HG03378 (cell line): ENCODE measurements around the gene SF1.

Source experiments
- ATAC-seq: cut with Tn5 transposase; IDR thresholded peaks from one replicate; pipeline ENCODE4 v1.9.1; 2021; ENCODE audit warnings: mild to moderate bottlenecking, moderate library complexity; ENCODE audit not compliant: unreplicated experiment

SF1 gene

DNA sequence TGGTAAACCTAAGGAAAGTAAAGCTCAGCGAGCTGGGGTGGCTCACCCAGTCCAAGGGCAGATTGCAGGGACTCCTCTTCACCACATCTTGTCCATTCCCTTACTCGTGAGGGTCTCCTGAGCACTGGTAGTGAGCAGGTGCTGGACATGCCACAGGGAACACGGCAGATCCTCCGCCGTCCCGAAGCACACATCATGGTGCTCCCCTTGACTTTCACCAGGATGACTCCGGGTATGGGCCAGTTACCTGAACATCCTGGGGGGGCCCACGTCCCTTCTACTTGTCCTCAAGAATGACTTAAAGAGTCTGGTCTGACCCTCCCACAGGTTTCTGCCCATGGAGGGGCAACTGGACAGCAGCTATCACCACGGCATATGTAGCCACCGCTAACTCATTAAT lies 8.0 kb upstream of the SF1 start:
- ATAC-seq, result no peak

DNA sequence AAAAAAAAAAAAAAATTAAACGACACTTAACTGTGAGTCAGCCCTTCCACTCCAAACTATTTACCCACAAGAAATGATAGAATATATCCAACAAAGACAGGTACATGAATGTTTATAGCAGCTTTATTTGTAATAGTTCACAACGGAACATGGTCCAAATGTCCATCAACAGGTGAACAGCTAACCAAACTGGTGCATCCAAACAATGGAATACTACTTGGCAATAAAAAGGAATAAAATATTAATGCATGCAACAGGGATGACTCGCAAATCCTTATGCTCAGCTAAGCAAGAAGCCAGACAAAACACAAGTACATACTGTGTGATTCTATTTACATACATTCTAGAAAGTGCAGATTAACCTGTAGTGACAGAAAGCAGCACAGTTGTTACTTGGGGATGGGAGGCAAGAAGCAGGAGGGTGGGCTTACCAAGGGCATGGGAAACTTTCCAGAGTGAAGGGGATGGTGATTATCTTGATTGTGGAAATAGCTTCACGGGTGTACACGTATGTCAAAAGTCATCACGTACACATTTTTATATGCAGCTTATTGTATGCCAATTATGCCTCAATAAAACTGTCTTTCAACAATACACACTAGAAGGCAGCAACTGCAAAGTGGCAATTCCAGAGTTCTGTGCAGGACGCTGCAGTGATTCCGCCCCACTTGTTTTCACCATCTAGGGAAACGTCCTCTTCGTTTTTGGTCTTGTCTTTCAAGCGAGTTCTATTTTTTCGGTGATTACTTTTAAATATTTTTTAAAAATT lies 6.7 kb upstream of the SF1 start:
- no peak for ATAC-seq

DNA sequence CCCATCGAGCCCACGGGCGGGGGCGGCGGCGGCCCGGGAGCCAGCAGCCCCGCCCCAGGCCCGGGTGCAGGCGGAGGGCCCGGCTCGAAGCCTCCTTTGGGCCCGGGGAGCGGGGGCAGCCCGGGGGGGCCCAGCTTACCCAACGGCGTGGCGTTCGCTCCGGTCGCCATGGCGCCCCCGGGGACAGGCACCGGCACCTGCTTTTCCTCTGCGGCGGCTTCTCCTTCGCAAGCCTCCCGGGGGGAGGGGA lies 194 bp downstream of the SF1 start:
- ATAC-seq, result no peak

DNA sequence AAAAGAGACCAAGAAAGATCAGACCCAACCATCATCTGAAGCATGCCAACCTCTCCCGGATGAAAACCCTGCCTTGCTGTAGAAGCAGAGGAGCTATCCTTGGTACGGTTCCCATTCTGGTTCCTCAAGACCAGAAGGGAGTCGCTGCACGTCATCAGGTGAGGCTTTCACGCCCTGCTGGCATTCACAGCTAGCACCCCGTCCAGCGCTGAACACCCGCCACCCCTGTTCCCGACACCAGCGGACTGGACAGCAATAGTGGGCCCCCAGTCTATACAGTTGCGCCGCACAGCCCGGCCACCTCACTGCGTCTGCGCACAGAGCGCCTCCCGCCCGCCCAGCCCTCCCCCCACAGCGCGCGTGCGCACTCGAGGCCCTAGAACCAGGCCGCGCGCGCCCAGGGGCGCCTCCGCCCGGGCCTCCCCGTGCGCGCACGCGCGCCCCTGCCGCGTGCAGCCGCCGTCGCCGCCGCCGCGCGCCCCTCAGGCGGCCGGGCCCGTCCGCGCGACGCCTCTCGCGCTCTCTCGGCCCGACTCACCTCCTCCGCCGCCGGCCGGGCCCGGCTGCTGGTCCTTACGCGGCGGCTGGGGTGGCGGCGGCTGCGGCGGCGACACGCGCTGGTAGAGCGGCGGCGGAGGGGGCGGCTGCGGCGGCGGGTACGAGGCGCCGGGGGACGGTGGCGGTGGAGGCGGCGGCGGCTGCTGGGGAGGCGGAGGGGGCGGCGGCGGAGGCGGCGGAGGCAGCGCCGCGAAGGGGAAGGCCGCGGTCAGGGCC lies 706 bp downstream of the SF1 start:
- ATAC-seq, result no peak

DNA sequence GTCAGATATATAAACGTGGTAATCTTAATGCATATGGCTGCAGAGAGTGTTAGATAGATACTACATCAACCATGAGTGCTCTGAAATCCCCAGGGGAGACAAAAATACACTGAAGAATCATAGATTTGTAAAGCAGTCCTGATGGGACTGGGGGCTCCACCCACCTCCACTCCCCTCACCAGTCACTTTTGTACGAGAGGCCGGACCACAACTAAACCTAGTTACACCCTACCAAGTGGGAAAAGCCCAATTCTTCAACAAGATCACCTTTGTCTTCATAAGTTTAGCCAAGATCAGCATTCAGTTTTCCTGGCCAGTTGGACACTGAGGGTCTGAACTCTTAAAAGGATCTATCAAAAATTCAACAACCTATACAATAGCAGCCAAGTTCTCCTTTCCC lies 1.5 kb downstream of the SF1 start:
- ATAC-seq, result no peak

DNA sequence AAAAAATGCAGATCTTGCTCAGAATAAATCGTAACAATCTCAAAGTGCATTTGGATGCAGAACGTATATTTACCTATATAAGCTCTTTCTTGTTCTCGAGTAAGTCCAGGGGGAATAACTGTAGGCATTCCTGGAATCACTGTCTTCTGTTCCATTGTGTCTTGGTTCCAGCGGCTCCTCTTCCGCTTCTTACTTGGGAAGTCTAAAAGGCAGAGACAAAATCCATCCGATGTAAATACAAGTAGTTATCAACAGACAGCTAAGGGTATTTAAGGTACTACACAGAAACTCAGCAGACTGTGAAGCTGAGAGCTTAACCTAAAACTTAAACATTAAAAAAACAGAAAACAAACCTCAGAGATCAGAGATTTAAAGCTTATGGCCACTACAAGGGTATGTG lies 1.9 kb downstream of the SF1 start:
- ATAC-seq, result no peak

DNA sequence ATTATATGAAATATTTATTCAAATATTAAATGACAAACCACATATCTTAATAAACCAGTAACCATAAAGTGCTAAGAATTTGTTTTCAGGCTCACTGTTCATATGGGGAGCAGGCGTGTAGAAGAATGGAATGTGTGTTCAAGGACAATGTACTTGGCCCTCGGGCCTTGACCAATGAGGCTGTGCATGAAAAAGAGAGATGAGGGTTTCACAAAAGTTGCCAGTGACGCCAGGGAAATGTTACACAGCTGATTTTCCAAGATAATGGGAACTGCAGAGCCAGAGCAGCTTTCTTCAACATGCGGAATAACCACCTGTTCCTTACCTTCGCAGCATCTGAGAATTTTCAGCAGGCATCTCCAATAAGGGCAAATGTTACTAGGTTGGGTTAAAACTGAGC lies 4.2 kb downstream of the SF1 start:
- ATAC-seq, result no peak

DNA sequence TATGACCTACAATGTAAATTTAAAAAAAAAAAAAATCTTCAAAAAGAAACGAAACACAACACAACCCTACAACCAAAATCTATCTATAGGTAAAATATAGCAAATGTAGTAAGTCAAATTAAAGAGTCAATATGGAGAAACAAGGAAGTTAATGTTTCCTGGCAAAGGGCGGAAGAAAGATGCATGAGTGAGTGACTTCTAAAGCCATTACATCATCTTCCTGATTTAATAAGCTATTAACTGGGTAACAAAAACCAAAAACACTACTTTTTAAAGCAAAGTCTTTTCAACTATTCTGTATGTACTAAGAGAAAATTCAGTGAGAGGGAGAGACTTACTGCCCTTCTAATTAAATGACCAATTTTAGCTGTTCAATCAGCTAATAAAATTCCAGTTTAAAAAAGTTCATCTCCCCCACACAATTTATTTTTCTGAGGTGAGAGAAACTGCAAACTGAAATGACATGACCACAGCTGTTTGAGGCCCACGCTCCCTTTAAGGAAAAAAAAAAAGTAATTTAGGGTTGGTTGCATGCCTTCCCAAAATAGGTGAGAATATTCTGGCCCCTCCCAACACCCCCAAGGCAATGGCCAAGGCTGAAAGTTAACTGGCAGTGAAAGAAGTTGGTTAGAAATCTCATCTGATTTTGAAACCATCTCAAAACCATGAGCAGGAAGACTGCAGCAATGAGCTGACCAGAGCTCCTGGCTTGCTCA lies 5.9 kb downstream of the SF1 start:
- no peak for ATAC-seq

DNA sequence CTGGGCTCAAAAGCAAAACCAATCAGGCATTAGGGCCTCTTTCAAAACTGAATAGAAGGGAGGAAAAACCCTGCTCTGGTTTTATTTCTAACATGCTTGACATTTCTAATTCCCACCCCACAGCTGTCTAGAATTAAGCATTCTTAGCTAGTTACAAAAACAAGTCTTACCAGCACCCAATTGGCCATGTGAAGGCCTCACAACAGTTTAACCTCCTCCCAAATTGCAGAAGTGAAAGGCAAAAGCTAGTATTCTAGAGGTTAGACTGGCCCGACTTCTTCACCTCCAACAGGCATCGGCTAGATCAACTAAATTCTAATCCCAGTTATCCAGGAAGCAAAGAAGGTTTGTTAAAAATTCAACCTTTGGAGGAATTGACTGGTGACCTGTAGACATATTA lies 6.5 kb downstream of the SF1 start:
- no peak for ATAC-seq

DNA sequence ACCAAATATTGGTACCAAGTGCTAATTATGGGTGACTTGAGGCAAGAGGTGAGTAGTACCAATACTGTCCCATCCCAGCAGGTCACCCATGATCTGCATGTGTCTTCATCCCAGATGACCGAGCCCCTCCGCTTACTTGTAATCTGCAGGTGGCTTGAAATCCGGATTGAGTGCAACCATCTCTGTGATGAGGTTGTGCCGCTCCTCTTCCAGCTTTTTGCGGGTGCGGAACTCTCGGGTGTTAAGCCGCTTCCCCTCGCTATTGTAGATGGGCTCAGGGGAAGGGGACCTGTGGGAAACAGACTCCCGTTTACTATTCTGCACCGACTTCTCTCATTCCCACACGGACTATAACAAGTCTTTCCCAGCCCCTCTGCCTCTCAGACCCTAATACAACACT lies 8.2 kb downstream of the SF1 start:
- no peak for ATAC-seq

DNA sequence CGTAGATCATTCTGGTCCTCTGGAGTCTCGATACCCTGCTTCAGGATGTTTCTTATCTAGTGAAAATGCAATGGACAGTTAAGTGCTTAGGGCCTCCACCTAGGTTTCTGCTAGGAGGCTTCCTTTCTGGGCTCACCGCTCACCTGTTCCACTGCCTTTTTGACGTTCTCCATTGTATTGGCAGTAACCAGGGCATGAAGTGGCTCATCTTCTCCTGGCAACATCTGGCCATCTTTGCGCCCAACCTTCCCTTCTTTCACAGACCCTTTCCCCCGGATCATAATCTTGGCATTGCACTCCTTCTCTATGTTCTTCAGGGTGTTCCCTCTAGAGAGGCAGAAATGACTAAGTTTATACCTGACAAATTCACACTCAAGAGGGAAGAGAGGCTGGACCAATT lies 9.1 kb downstream of the SF1 start:
- ATAC-seq, result no peak

DNA sequence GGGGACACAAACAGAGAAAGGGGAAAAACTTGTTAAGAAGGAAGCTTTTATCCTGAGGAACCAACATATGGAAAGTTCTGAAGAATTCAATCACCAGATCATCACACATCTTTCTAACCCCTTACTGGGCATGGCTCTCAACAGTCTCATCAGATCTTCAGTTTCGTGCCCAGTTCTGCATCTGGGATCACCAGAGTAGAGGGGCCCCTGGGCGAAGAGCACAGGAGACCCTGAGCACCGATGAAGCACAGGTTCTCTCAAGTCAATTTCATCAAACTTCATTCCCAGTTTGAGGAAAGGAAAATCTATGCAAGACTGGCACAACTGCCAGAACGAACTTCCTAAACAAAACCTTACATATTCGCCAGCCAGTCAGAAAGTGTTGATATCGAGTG lies 10.0 kb downstream of the SF1 start:
- no peak for ATAC-seq

DNA sequence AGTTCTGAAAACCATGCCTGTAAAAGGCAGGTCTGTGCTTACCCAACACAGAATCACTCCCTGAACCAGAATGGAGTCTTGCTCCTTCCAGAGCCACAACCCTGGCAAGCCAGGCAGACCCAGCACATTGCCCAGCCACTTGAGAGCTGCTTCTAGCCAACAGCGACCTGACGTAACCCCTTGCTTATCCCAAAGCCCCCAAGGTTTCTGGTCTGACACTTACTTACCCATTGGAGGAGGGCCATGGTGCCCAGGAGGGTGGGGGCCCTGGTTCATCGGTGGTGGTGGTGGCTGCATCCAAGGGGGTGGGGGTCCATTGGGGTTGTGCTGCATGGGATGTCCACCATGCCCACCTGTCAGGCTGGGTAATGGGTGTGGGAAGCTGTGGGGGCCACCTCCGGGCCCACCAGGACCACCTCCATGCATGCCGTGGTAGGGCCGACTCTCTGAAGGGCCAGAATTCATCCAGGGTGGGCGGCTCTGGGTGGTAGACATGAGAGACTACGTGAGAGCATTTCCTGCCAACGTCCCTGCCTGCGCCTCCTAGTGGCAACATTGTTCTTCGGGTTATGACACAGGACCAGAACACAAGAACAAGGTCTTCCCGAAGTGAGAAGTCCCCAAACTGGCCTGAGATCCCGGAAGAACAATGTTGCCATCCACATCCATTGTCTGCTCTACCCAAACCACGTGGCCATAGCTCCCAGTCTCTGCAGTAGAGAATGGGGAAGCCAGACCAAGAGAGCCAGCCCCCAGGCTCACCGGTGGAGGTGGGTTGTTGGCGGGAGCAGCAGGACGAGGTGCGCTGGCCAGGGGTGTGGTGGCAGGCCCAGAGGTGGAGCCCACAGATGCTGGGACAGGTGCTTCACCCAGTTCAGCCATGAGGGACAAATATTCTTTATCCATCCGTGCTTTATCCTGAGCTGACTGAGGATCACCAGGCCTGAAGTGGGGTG lies 10.7 kb downstream of the SF1 start:
- ATAC-seq, result no peak

DNA sequence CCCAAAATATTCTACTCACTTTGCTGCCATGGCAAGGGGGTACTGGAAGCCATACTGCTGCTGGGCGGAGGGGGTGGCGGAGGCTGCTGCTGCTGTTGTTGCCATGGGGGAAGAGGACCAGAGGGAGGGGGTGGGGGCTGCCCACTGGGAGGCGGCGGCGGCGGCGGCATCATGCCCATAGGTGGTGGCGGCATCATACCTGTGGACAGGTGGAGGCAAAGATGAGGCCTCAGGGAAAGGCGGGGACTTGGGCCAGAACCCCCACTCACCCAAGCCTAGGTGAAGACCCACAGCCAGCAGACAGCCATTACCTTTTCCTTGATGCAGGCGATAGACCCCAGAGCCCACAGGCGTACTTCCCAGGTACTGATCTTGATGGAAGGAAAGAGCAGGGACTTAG lies 11.5 kb downstream of the SF1 start:
- ATAC-seq, result no peak

DNA sequence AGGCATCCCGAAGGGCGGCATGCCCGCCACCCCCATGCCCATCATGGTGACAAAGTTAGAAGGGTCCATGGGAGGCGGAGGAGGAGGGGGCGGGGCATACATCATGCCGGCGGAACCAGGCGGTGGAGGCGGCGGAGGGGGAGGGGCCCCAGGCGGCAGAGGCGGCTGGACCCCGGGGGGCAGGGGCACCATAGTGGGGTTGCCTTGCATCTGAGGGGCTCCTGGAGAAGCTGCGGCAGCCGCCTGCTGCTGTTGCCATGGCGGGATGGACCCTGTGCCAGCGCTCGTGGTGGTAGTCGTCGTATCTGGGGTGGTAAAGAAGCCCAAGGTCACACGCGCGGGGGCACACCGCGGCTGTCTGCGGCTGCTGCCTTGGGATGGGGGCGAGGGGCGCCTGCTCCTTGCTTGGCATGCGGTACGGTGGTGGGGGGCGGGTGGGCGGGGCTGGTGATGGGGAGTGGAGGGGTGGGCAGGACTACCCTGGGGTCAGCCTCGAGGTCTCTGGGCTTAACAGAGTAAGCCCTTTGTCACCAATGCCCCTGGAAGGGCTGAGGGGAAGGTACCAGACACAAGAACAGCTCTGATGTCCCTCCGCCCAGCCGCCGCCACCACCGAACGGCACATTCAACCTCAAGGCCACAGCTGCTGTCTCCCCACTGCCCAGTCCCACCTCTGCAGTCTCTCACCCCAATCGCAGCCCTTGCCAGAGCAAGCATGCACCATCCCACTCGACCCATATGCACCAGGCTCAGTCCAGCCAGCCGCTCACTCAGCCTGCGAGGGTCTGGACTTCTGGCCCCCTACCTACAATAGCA lies 12.3 kb downstream of the SF1 start:
- ATAC-seq, result no peak

DNA sequence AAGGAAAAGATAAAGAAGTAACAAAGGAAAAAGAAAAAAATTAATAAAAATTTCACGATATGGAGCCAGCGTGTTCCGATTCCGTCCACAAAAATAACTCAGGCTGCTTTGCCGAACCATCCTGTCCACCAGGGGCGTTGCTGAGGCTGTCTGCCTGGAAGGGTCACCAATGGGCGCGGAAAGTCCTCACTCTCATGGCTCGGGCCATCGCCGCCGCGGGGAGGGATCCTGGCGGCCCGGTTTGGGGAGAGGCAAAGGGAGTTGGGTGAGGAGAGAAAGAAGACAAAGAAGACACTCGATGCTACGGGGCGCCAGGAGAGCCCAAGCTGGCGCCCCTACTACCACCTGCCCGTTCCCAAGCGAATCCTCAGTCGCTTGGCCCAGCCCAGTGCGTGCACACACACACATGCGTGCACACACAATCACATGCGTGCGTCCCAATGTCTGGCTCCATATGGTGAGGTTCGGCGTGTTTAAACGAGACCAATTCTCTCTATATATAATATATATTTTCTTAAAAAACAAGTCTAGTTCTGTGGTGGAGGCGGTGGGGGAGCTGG lies 13.0 kb downstream of the SF1 start:
- no peak for ATAC-seq

DNA sequence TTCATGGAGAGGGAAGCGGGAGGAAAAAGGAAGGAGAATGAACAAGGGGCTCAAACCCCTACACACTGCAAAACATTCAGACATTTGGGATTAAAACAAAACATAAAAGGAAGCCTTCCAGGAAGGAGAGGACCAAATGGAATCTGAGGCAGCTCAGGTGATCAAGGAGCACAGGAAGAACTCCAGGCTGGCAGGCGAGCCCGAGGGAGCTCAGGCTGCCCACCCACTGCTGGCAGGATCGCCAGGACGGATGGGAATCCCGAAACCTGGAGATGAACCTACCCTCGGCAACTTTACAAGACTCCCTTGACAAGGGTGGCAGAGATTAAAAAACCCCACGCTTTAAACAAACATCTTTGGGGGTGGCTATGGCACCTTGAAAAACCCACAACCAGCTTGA lies 13.6 kb downstream of the SF1 start:
- ATAC-seq, result no peak

DNA sequence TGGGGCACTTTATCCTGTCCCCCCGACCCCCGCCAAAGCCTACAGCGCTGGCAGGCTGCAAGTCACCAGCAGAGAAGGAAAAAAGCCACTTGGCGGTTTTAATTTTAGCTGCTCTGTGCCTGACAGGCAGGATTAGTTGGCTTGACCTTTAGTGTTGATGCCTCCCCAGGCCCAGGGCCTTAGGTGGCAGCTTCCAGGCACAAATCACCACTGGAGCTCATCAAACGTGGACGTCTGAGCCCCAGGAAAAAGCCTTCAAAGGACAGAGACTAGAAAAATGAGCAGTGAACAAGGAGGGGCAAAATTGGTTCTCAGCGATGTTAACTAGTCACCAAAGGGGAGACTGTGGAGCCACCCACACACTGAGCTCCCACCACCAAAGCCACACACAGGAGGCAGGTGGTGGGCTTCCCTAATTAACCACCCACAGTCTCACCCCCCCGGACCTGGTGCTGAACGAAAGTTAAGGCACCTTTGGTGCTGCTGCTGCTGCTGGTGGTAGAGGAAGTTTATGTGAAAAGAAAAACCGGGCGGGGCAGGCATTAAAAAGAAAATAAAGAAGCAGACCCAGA lies 14.2 kb downstream of the SF1 start:
- no peak for ATAC-seq

DNA sequence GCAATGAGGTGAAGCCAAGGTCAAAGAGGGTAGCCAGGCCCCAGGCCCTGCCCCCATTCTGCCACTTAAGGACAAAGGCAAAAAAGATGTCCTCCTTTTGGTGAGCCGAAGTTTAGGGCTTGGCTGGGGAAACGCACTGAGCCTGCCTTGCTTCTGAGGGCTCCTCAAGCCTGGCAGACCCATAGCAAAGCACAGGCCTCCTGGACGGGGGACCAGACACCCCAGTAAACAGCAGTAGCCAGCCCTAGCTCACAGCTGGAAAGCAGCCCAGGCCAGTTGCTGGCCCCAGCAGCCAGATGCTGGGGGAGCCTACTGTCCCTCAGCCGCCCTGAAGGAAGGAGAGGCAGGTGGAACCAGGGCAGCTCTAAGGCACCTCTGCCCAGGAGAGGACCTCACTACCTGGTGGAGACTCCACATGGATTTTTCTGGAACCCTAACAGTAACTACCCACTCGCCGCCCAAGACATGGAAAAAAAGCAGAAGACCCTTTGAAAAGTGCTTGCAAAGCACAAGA lies 14.8 kb downstream of the SF1 start:
- no peak for ATAC-seq
